ENCODE measurements around the gene CAPN1. TPM values are rescaled to one million over a fixed set of nuclear protein-coding genes. Genes with fewer than 3 reads are reported as not detected.

Gene CAPN1
- polyA plus RNA-seq, 1 of the 3 experiments (the other 2 are of a cell fraction): 92.2 TPM

- Histone ChIP-seq H3K4me1 (ENCODE audit: control insufficient read depth in 1 of 2, insufficient read depth in 2 of 2, low read depth in 1 of 2, low read length in 1 of 2) (peaks cover 2 to 5% of the 10 kb centered on the region in 2 experiments; a peak in 2 of 4 replicates), H3K79me2 (ENCODE audit: insufficient read depth) (no peaks in the 10 kb centered on the region), H3K9ac (no peak overlapping the region), H4K20me1 (ENCODE audit: insufficient read depth) (no peaks in the 10 kb centered on the region), H3K27ac (ENCODE audit: low read depth in 2 of 2, low read length in 1 of 2) (no peak overlapping the region), H3K27me3 (ENCODE audit: insufficient read depth) (no peaks in the 10 kb centered on the region), H3K4me3 (ENCODE audit: low read depth in 2 of 2, low read length in 1 of 2) (no peak overlapping the region), H3K9me3 (no peaks in the 10 kb centered on the region), H3K36me3 (replicated peaks in 1 of 2; ENCODE audit: control insufficient read depth in 1 of 2, insufficient read depth in 2 of 2, low read length in 1 of 2) (no peaks in the 10 kb centered on the region), H3K4me2 (no peak overlapping the region), H3K9me2 (no peaks in the 10 kb centered on the region), H2AFZ (ENCODE audit: low read depth) (no peak overlapping the region), H3F3A (replicated peaks; ENCODE audit: insufficient read depth) (peaks cover 3% of the 10 kb centered on the region)
- ChIA-PET CTCF (interaction anchor here (0.7 to 6.9 kb wide), 7 partner anchors 9 to 110 kb away, joined by 3 to 42 read pairs (median 5); no protein-coding TSS in a partner anchor), POLR2A (interaction anchor here (1.0 kb wide), 1 partner anchor 55 kb away, joined by 4 read pairs; no protein-coding TSS in a partner anchor)
- WGBS (ENCODE audit: low lambda C conversion rate): 85% methylated on average over 3 of the region's 3 CpGs
- no peak for DNase-seq
- TF ChIP-seq MEF2A (IDR thresholded peaks at IDR 0.05; ENCODE audit: borderline replicate concordance, low read depth) (no peak), GATA2 (CRISPR knock-in tag; IDR thresholded peaks at IDR 0.05) (no peak), EZH2phosphoT487 (IDR thresholded peaks at IDR 0.05; ENCODE audit: borderline replicate concordance, low read depth) (no peak), RAD21 (IDR thresholded peaks at IDR 0.05; ENCODE audit: low read length) (no peak), TCF12 (IDR thresholded peaks at IDR 0.05) (no peak), JUND (IDR thresholded peaks at IDR 0.05) (no peak), SIN3A (IDR thresholded peaks at IDR 0.05; ENCODE audit: borderline replicate concordance, low read depth, low read length) (no peak)
Measured at GRCh38 chr11:65219930-65220213, 38.1 kb downstream of the CAPN1 start.

GRCh38 chr11:65221026-65221425 lies 39.3 kb downstream of the CAPN1 start:
- Histone ChIP-seq H3K4me1 (ENCODE audit: control insufficient read depth in 1 of 2, insufficient read depth in 2 of 2, low read depth in 1 of 2, low read length in 1 of 2) (peaks cover 7 to 9% of the 10 kb centered on the region in 2 experiments; a peak in 2 of 4 replicates), H3K9me2 (no peaks in the 10 kb centered on the region), H4K20me1 (ENCODE audit: insufficient read depth) (no peaks in the 10 kb centered on the region), H3K9me3 (no peaks in the 10 kb centered on the region), H3K79me2 (ENCODE audit: insufficient read depth) (no peaks in the 10 kb centered on the region), H2AFZ (ENCODE audit: low read depth) (no peak overlapping the region), H3K9ac (no peak overlapping the region), H3K4me2 (no peak overlapping the region), H3K27me3 (ENCODE audit: insufficient read depth) (no peaks in the 10 kb centered on the region), H3K36me3 (replicated peaks in 1 of 2; ENCODE audit: control insufficient read depth in 1 of 2, insufficient read depth in 2 of 2, low read length in 1 of 2) (no peaks in the 10 kb centered on the region), H3F3A (replicated peaks; ENCODE audit: insufficient read depth) (no peaks in the 10 kb centered on the region), H3K4me3 (ENCODE audit: low read depth in 2 of 2, low read length in 1 of 2) (no peak overlapping the region), H3K27ac (ENCODE audit: low read depth in 2 of 2, low read length in 1 of 2) (no peak overlapping the region)
- ChIA-PET POLR2A (interaction anchor here (1.0 kb wide), 1 partner anchor 54 kb away, joined by 4 read pairs; no protein-coding TSS in a partner anchor), CTCF (interaction anchor here (0.9 to 6.9 kb wide), 7 partner anchors 16 to 111 kb away, joined by 3 to 42 read pairs (median 4); partner anchors contain the start of gene CDC42EP2)
- 94% methylated on average over 8 of the region's 10 CpGs for whole genome bisulfite sequencing (ENCODE audit: low lambda C conversion rate)
- no peak for DNase-seq
- TF ChIP-seq RFX5 (IDR thresholded peaks at IDR 0.05; ENCODE audit: low read length) (no peak), JUND (IDR thresholded peaks at IDR 0.05) (no peak), TCF12 (IDR thresholded peaks at IDR 0.05) (no peak), IRF3 (IDR thresholded peaks at IDR 0.05; ENCODE audit: low read depth, low read length) (no peak), NFIC (IDR thresholded peaks at IDR 0.05; ENCODE audit: borderline replicate concordance) (no peak), RCOR1 (IDR thresholded peaks at IDR 0.05; ENCODE audit: low read length) (no peak)

GRCh38 chr11:65223011-65223410 lies 41.3 kb downstream of the CAPN1 start:
- ChIA-PET POLR2A (interaction anchor here (1.1 kb wide), 1 partner anchor 16 kb away, joined by 3 read pairs; no protein-coding TSS in a partner anchor), CTCF (interaction anchor here (1.0 to 6.9 kb wide), 4 partner anchors 18 to 107 kb away, joined by 3 to 42 read pairs (median 4); no protein-coding TSS in a partner anchor)
- TF ChIP-seq CTCF (IDR thresholded peaks at IDR 0.05) (no peak), USF2 (IDR thresholded peaks at IDR 0.05; ENCODE audit: borderline replicate concordance, low read depth, low read length) (no peak), YY1 (IDR thresholded peaks at IDR 0.05; ENCODE audit: low read depth) (no peak), TEAD4 (IDR thresholded peaks at IDR 0.05; ENCODE audit: borderline replicate concordance, insufficient read depth) (no peak), FOSL2 (IDR thresholded peaks at IDR 0.05; ENCODE audit: borderline replicate concordance, low read depth) (no peak), TCF12 (IDR thresholded peaks at IDR 0.05) (no peak), MXI1 (IDR thresholded peaks at IDR 0.05; ENCODE audit: low read depth, low read length) (no peak), POLR2AphosphoS5 (IDR thresholded peaks at IDR 0.05; ENCODE audit: low read depth, low read length) (no peak)

More at GRCh38 chr11:65223011-65223410, 41.3 kb downstream of the CAPN1 start:
- Histone ChIP-seq H3K9ac (no peak overlapping the region), H3K9me3 (no peaks in the 10 kb centered on the region), H3K4me1 (ENCODE audit: control insufficient read depth in 1 of 2, insufficient read depth in 2 of 2, low read depth in 1 of 2, low read length in 1 of 2) (peaks cover 7 to 9% of the 10 kb centered on the region in 2 experiments; a peak in 2 of 4 replicates), H3K79me2 (ENCODE audit: insufficient read depth) (no peaks in the 10 kb centered on the region), H3K27me3 (ENCODE audit: insufficient read depth) (no peaks in the 10 kb centered on the region), H3K36me3 (replicated peaks in 1 of 2; ENCODE audit: control insufficient read depth in 1 of 2, insufficient read depth in 2 of 2, low read length in 1 of 2) (no peaks in the 10 kb centered on the region), H2AFZ (ENCODE audit: low read depth) (no peak overlapping the region), H3K27ac (ENCODE audit: low read depth in 2 of 2, low read length in 1 of 2) (no peak overlapping the region), H4K20me1 (ENCODE audit: insufficient read depth) (no peaks in the 10 kb centered on the region), H3K9me2 (no peaks in the 10 kb centered on the region), H3K4me3 (ENCODE audit: low read depth in 2 of 2, low read length in 1 of 2) (no peak overlapping the region), H3F3A (replicated peaks; ENCODE audit: insufficient read depth) (peaks cover 8% of the 10 kb centered on the region), H3K4me2 (no peak overlapping the region)
- no peak for DNase-seq
- 96% methylated on average over 8 of the region's 8 CpGs for WGBS (ENCODE audit: low lambda C conversion rate)
